Peyer's patch (tissue), 4 donors: ENCODE data around the gene SGSH.

ENCODE experiments used
- CTCF ChIP-seq, 6 experiments: fragments of 450-650 bp in 4 of 6; fragments of 200-600 bp in 2 of 6; sonication (generic) in 1 of 6; IDR thresholded peaks; one replicate each; pipeline ENCODE4 v1.5.1; 2017 to 2019; ENCODE audit warnings: antibody characterized with exemption in 6 of 6, mild to moderate bottlenecking in 3 of 6, moderate library complexity in 1 of 6
- POLR2A ChIP-seq, 2 donors: fragments of 450-650 bp; IDR thresholded peaks; one replicate each; pipeline ENCODE4 v1.5.1; 2017; ENCODE audit warnings: antibody characterized with exemption in 2 of 2, mild to moderate bottlenecking in 2 of 2, moderate library complexity in 2 of 2

GRCh38 chr17:80263253-80264204 lies 43.4 kb upstream of the SGSH start:
- TF ChIP-seq CTCF (IDR thresholded peaks at IDR 0.05) (peak in 2 of 6 experiments; percentile 35 to 39), POLR2A (IDR thresholded peaks at IDR 0.05) (peak; percentile 83 to 91)
